K562 (cell line): ENCODE results near the gene MAN1A1. TPM values are rescaled to one million over a fixed set of nuclear protein-coding genes. Genes with fewer than 3 reads are reported as not detected.

Source experiments
- CBFA2T3 ChIP-seq: fragments of 450-650 bp; IDR thresholded peaks from 2 replicates; pipeline ENCODE4 v1.6.1; 2017
- CC2D1A ChIP-seq: fragments of 450-650 bp; IDR thresholded peaks from 2 replicates; pipeline ENCODE4 v1.6.1; 2017; ENCODE audit warnings: mild to moderate bottlenecking
- FOXA3 ChIP-seq, 2 experiments: fragments of 450-650 bp in 1 of 2; sonication (generic) in 1 of 2; formaldehyde crosslinking; IDR thresholded peaks in 1 of 2; conservative IDR thresholded peaks in 1 of 2; 2 replicates each; pipeline versions ENCODE4 v1.4.0 to v1.8.0; 2020 to 2022; ENCODE audit warnings: mild to moderate bottlenecking in 2 of 2, missing genetic modification reagents in 1 of 2
- GATAD2A ChIP-seq: fragments of 450-650 bp; IDR thresholded peaks from 2 replicates; pipeline ENCODE4 v1.6.1; 2017
- HDAC8 ChIP-seq: fragments of 450-650 bp; IDR thresholded peaks from 2 replicates; pipeline ENCODE4 v1.6.1; 2016; ENCODE audit warnings: mild to moderate bottlenecking, missing genetic modification characterization, moderate library complexity, missing compliant biosample characterization
- HDGF ChIP-seq: fragments of 450-650 bp; IDR thresholded peaks from 2 replicates; pipeline ENCODE4 v1.6.1; 2016
- HNRNPH1 ChIP-seq: fragments of 200-400 bp; formaldehyde crosslinking; optimal IDR thresholded peaks from 2 replicates; pipeline ENCODE3; 2017; ENCODE audit warnings: low read depth, mild to moderate bottlenecking, low read length, moderate library complexity
- IRF2 ChIP-seq: sonication (generic); formaldehyde crosslinking; IDR thresholded peaks from 2 replicates; pipeline ENCODE4 v1.8.1; 2022; ENCODE audit warnings: mild to moderate bottlenecking, missing genetic modification reagents
- KDM5B ChIP-seq: fragments of 200-600 bp; sonication (generic); IDR thresholded peaks from 2 replicates; pipeline ENCODE4 v1.6.1; 2012; ENCODE audit warnings: low read depth, mild to moderate bottlenecking, moderate library complexity, low read length, control low read depth, inconsistent platforms; ENCODE audit not compliant: insufficient replicate concordance
- MCM2 ChIP-seq: fragments of 450-650 bp; IDR thresholded peaks from 2 replicates; pipeline ENCODE4 v1.6.1; 2017; ENCODE audit warnings: low read depth, mild to moderate bottlenecking
- NCOA4 ChIP-seq: fragments of 450-650 bp; IDR thresholded peaks from 2 replicates; pipeline ENCODE4 v1.6.1; 2018; ENCODE audit warnings: mild to moderate bottlenecking; ENCODE audit not compliant: partially characterized antibody
- NFXL1 ChIP-seq: fragments of 450-650 bp; formaldehyde crosslinking; IDR thresholded peaks from 2 replicates; pipeline ENCODE4 v1.4.0; 2021; ENCODE audit warnings: mild to moderate bottlenecking
- PHF20 ChIP-seq: fragments of 450-650 bp; IDR thresholded peaks from 2 replicates; pipeline ENCODE4 v1.6.1; 2018; ENCODE audit not compliant: partially characterized antibody
- ZNF551 ChIP-seq: fragments of 250-450 bp; sonication (Bioruptor Pico); IDR thresholded peaks from 2 replicates; pipeline ENCODE4 v1.5.0; 2021; ENCODE audit warnings: mild to moderate bottlenecking, moderate library complexity
- polyA plus RNA-seq, 8 experiments: library from polyadenylated mRNA; depleted of rRNA in 4 of 8; stranded (reverse) in 5 of 8; unstranded in 3 of 8; fragments of >200 nt; fragmentation: Nextera tagmentation in 2 of 8; fragmentation: Illumina TruSeq in 1 of 8; extraction: Ambion mirVana in 2 of 8; extraction: Trizol in 1 of 8; gene quantifications; 2 replicates each; pipeline versions ENCODE4 v1.2.1 to v1.2.3, GENCODE V29; 2011 to 2014; ENCODE audit warnings: inconsistent platforms in 1 of 8, missing spikeins in 1 of 8
- total RNA-seq, 7 experiments: library from RNA; depleted of rRNA in 6 of 7; stranded (reverse); fragments of >200 nt in 6 of 7; fragmentation: Illumina TruSeq in 2 of 7; extraction: Trizol in 2 of 7; gene quantifications; 2 replicates each; pipeline versions ENCODE4 v1.2.1 to v1.2.3, GENCODE V29; 2011 to 2021; ENCODE audit warnings: low replicate concordance in 1 of 7
- TF ChIP-seq, protein P1 (sequence below): fragments of 450-650 bp; IDR thresholded peaks from 2 replicates; pipeline ENCODE4 v1.6.1; 2017; ENCODE audit warnings: antibody characterized with exemption
- TF ChIP-seq, protein P2 (sequence below): fragments of 450-650 bp; conservative IDR thresholded peaks from 2 replicates; pipeline ENCODE4 v1.6.1; 2016; ENCODE audit warnings: missing genetic modification characterization, low read depth, mild to moderate bottlenecking, control low read depth, missing compliant biosample characterization
- TF ChIP-seq, protein P3 (sequence below): fragments of 250-450 bp; sonication (Bioruptor Pico); IDR thresholded peaks from 2 replicates; pipeline ENCODE4 v1.6.1; 2021; ENCODE audit warnings: mild to moderate bottlenecking
- TF ChIP-seq, protein P4 (sequence below): IDR thresholded peaks from 2 replicates; pipeline ENCODE4 v1.6.1; 2011; ENCODE audit warnings: borderline replicate concordance, low read depth, mild to moderate bottlenecking, moderate library complexity, low read length; ENCODE audit not compliant: insufficient read depth, poor library complexity, severe bottlenecking
- TF ChIP-seq, protein P5 (sequence below): fragments of 450-650 bp; IDR thresholded peaks from 2 replicates; pipeline ENCODE4 v1.6.1; 2017; ENCODE audit warnings: antibody characterized with exemption, mild to moderate bottlenecking

Gene MAN1A1
- total and polyA plus RNA-seq, 9 of the 15 experiments (the other 6 are each of a cell fraction or from before 2014, with no cell fraction given) = 24.5 to 78.4 (median 59.7) TPM

DNA sequence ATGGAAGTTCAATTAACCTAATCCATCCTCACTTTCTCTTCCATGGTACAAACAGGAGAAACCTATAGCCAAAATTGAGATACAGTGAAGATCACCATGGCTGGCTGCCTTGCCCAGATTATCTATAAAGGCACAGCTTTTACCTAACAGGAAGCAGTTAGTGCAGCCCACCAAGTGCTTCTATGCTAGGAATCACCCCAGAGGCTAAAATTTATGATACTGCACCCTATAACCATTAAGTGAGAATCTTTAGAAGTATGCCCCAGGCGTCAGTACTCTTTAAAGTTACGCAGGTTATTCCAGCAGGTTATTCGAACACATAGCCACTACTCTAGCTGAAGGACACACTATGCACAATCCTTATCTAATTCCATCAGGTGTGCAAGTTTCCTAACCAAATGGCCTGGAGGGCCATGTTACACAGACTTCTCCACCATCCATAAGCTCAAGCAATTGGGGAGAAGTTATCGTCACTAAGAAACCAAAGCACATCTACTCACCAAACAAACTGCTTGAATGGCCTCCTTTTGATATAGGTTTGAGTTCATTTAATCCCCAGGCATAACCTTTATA is 43.1 kb downstream of the MAN1A1 start (continued):
- TF ChIP-seq, protein P1, sequence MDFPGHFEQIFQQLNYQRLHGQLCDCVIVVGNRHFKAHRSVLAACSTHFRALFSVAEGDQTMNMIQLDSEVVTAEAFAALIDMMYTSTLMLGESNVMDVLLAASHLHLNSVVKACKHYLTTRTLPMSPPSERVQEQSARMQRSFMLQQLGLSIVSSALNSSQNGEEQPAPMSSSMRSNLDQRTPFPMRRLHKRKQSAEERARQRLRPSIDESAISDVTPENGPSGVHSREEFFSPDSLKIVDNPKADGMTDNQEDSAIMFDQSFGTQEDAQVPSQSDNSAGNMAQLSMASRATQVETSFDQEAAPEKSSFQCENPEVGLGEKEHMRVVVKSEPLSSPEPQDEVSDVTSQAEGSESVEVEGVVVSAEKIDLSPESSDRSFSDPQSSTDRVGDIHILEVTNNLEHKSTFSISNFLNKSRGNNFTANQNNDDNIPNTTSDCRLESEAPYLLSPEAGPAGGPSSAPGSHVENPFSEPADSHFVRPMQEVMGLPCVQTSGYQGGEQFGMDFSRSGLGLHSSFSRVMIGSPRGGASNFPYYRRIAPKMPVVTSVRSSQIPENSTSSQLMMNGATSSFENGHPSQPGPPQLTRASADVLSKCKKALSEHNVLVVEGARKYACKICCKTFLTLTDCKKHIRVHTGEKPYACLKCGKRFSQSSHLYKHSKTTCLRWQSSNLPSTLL = no peak
- TF ChIP-seq PHF20 = no peak
- no peak for TF ChIP-seq CC2D1A
- TF ChIP-seq IRF2 (CRISPR knock-in tag) = no peak
- TF ChIP-seq MCM2 = no peak
- TF ChIP-seq, protein P2, sequence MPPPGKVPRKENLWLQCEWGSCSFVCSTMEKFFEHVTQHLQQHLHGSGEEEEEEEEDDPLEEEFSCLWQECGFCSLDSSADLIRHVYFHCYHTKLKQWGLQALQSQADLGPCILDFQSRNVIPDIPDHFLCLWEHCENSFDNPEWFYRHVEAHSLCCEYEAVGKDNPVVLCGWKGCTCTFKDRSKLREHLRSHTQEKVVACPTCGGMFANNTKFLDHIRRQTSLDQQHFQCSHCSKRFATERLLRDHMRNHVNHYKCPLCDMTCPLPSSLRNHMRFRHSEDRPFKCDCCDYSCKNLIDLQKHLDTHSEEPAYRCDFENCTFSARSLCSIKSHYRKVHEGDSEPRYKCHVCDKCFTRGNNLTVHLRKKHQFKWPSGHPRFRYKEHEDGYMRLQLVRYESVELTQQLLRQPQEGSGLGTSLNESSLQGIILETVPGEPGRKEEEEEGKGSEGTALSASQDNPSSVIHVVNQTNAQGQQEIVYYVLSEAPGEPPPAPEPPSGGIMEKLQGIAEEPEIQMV (tag) = no peak
- TF ChIP-seq CBFA2T3 = peak; percentile 61
- TF ChIP-seq GATAD2A = no peak
- TF ChIP-seq NFXL1 (CRISPR knock-in tag) = no peak
- TF ChIP-seq FOXA3 (CRISPR knock-in tag; conservative IDR thresholded peaks at IDR 0.05 in 1 of 2, IDR thresholded peaks at IDR 0.05 in 1 of 2) = no peak
- TF ChIP-seq, protein P3, sequence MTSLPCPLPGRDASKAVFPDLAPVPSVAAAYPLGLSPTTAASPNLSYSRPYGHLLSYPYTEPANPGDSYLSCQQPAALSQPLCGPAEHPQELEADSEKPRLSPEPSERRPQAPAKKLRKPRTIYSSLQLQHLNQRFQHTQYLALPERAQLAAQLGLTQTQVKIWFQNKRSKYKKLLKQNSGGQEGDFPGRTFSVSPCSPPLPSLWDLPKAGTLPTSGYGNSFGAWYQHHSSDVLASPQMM (CRISPR knock-in tag) = no peak
- no peak for TF ChIP-seq NCOA4
- TF ChIP-seq, protein P4, sequence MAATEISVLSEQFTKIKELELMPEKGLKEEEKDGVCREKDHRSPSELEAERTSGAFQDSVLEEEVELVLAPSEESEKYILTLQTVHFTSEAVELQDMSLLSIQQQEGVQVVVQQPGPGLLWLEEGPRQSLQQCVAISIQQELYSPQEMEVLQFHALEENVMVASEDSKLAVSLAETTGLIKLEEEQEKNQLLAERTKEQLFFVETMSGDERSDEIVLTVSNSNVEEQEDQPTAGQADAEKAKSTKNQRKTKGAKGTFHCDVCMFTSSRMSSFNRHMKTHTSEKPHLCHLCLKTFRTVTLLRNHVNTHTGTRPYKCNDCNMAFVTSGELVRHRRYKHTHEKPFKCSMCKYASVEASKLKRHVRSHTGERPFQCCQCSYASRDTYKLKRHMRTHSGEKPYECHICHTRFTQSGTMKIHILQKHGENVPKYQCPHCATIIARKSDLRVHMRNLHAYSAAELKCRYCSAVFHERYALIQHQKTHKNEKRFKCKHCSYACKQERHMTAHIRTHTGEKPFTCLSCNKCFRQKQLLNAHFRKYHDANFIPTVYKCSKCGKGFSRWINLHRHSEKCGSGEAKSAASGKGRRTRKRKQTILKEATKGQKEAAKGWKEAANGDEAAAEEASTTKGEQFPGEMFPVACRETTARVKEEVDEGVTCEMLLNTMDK = no peak
- TF ChIP-seq ZNF551 (CRISPR knock-in tag) = no peak
- TF ChIP-seq HDGF = no peak
- TF ChIP-seq KDM5B = no peak
- TF ChIP-seq, protein P5, sequence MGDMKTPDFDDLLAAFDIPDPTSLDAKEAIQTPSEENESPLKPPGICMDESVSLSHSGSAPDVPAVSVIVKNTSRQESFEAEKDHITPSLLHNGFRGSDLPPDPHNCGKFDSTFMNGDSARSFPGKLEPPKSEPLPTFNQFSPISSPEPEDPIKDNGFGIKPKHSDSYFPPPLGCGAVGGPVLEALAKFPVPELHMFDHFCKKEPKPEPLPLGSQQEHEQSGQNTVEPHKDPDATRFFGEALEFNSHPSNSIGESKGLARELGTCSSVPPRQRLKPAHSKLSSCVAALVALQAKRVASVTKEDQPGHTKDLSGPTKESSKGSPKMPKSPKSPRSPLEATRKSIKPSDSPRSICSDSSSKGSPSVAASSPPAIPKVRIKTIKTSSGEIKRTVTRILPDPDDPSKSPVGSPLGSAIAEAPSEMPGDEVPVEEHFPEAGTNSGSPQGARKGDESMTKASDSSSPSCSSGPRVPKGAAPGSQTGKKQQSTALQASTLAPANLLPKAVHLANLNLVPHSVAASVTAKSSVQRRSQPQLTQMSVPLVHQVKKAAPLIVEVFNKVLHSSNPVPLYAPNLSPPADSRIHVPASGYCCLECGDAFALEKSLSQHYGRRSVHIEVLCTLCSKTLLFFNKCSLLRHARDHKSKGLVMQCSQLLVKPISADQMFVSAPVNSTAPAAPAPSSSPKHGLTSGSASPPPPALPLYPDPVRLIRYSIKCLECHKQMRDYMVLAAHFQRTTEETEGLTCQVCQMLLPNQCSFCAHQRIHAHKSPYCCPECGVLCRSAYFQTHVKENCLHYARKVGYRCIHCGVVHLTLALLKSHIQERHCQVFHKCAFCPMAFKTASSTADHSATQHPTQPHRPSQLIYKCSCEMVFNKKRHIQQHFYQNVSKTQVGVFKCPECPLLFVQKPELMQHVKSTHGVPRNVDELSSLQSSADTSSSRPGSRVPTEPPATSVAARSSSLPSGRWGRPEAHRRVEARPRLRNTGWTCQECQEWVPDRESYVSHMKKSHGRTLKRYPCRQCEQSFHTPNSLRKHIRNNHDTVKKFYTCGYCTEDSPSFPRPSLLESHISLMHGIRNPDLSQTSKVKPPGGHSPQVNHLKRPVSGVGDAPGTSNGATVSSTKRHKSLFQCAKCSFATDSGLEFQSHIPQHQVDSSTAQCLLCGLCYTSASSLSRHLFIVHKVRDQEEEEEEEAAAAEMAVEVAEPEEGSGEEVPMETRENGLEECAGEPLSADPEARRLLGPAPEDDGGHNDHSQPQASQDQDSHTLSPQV = 0 out of 2 replicates have a peak, but pooled peaks have one; percentile 26
- TF ChIP-seq HDAC8 (tag) = no peak
- TF ChIP-seq HNRNPH1 = no peak
